Parathyroid adenoma (tissue), 2 donors: ENCODE results near the gene SLC29A1.
A peak's percentile ranks its signal among the peaks of the same experiment; 100 is the strongest.

Source experiments
- H2AFZ ChIP-seq: fragments of 300-600 bp; sonication (generic); one replicate; pipeline ENCODE4 v1.7.0; 2017; ENCODE audit warnings: antibody characterized with exemption, mild to moderate bottlenecking
- H3K27ac ChIP-seq: fragments of 300-600 bp; sonication (generic); one replicate; pipeline ENCODE4 v1.7.0; 2017
- H3K27me3 ChIP-seq: fragments of 300-600 bp; sonication (generic); one replicate; pipeline ENCODE4 v1.7.0; 2017; ENCODE audit warnings: low read length; ENCODE audit not compliant: control insufficient read depth, insufficient read depth
- H3K36me3 ChIP-seq: fragments of 300-600 bp; sonication (generic); one replicate; pipeline ENCODE4 v1.7.0; 2017; ENCODE audit warnings: low read length; ENCODE audit not compliant: control insufficient read depth, insufficient read depth
- H3K4me1 ChIP-seq: fragments of 300-600 bp; sonication (generic); one replicate; pipeline ENCODE4 v1.7.0; 2017; ENCODE audit warnings: control low read depth
- H3K4me2 ChIP-seq: fragments of 300-600 bp; sonication (generic); one replicate; pipeline ENCODE4 v1.7.0; 2017; ENCODE audit warnings: low read length
- H3K4me3 ChIP-seq: fragments of 300-600 bp; sonication (generic); one replicate; pipeline ENCODE4 v1.7.0; 2017; ENCODE audit warnings: low read depth, low read length
- H3K79me2 ChIP-seq: fragments of 300-600 bp; sonication (generic); one replicate; pipeline ENCODE4 v1.7.0; 2017; ENCODE audit warnings: control low read depth
- H3K9ac ChIP-seq: fragments of 300-600 bp; sonication (generic); one replicate; pipeline ENCODE4 v1.7.0; 2017; ENCODE audit warnings: mild to moderate bottlenecking
- H3K9me3 ChIP-seq: fragments of 300-600 bp; sonication (generic); one replicate; pipeline ENCODE4 v1.7.0; 2017; ENCODE audit warnings: low read length; ENCODE audit not compliant: control insufficient read depth
- CTCF ChIP-seq: fragments of 300-600 bp; sonication (generic); IDR thresholded peaks from one replicate; pipeline ENCODE4 v1.7.0; 2017; ENCODE audit warnings: antibody characterized with exemption, mild to moderate bottlenecking
- donor health status: primary hyperparathyroidism.

SLC29A1 gene

GRCh38 chr6:44217332-44218143 is 5.9 kb upstream of the SLC29A1 start:
- H3K4me1 ChIP-seq, result peaks cover 11% of the 10 kb centered on the region
- TF ChIP-seq CTCF, result no peak
- H3K9ac ChIP-seq, result no peak overlapping the region
- no peaks in the 10 kb centered on the region for H3K79me2 ChIP-seq
- H3K27ac ChIP-seq, result no peak overlapping the region
- H3K9me3 ChIP-seq, result no peaks in the 10 kb centered on the region
- no peak overlapping the region for H2AFZ ChIP-seq
- no peaks in the 10 kb centered on the region for H3K36me3 ChIP-seq
- no peak overlapping the region for H3K4me3 ChIP-seq
- no peaks in the 10 kb centered on the region for H3K27me3 ChIP-seq
- H3K4me2 ChIP-seq, result no peak overlapping the region

GRCh38 chr6:44219053-44219814 is 4.2 kb upstream of the SLC29A1 start:
- peak overlapping the region; percentile 94 for H2AFZ ChIP-seq
- peaks cover 14% of the 10 kb centered on the region for H3K4me1 ChIP-seq
- no peaks in the 10 kb centered on the region for H3K9me3 ChIP-seq
- H3K4me2 ChIP-seq, result peak overlapping the region; percentile 97
- H3K36me3 ChIP-seq, result no peaks in the 10 kb centered on the region
- H3K79me2 ChIP-seq, result no peaks in the 10 kb centered on the region
- H3K9ac ChIP-seq, result no peak overlapping the region
- peak overlapping the region; percentile 80 for H3K4me3 ChIP-seq
- H3K27me3 ChIP-seq, result no peaks in the 10 kb centered on the region
- peak overlapping the region; percentile 34 for H3K27ac ChIP-seq
- TF ChIP-seq CTCF, result no peak

GRCh38 chr6:44219815-44220784 is 3.3 kb upstream of the SLC29A1 start:
- peaks cover 14% of the 10 kb centered on the region for H3K4me1 ChIP-seq
- H3K79me2 ChIP-seq, result no peaks in the 10 kb centered on the region
- H3K4me2 ChIP-seq, result peak overlapping the region; percentile 97
- TF ChIP-seq CTCF, result no peak
- H3K4me3 ChIP-seq, result peak overlapping the region; percentile 47
- H2AFZ ChIP-seq, result peak overlapping the region; percentile 62
- H3K36me3 ChIP-seq, result no peaks in the 10 kb centered on the region
- H3K9me3 ChIP-seq, result no peaks in the 10 kb centered on the region
- H3K27me3 ChIP-seq, result no peaks in the 10 kb centered on the region
- no peak overlapping the region for H3K9ac ChIP-seq
- no peak overlapping the region for H3K27ac ChIP-seq

GRCh38 chr6:44220913-44221290 is 2.5 kb upstream of the SLC29A1 start:
- Histone ChIP-seq H3K9ac (no peak overlapping the region), H3K4me3 (no peak overlapping the region)

More at GRCh38 chr6:44220913-44221290, 2.5 kb upstream of the SLC29A1 start:
- H3K27me3 ChIP-seq, result no peaks in the 10 kb centered on the region
- no peak overlapping the region for H3K4me2 ChIP-seq
- no peak for TF ChIP-seq CTCF
- peak overlapping the region; percentile 41 for H3K27ac ChIP-seq
- H3K9me3 ChIP-seq, result no peaks in the 10 kb centered on the region
- peaks cover 14% of the 10 kb centered on the region for H3K4me1 ChIP-seq
- peak overlapping the region; percentile 75 for H2AFZ ChIP-seq
- no peaks in the 10 kb centered on the region for H3K79me2 ChIP-seq
- no peaks in the 10 kb centered on the region for H3K36me3 ChIP-seq
